Measurements from ENCODE around the gene AOX1.
"Not testable (repeated sequence)": the region's sequence is repeated elsewhere in the genome, so short reads cannot be mapped to it uniquely, and the experiment has no call there.

AOX1 gene

DNA sequence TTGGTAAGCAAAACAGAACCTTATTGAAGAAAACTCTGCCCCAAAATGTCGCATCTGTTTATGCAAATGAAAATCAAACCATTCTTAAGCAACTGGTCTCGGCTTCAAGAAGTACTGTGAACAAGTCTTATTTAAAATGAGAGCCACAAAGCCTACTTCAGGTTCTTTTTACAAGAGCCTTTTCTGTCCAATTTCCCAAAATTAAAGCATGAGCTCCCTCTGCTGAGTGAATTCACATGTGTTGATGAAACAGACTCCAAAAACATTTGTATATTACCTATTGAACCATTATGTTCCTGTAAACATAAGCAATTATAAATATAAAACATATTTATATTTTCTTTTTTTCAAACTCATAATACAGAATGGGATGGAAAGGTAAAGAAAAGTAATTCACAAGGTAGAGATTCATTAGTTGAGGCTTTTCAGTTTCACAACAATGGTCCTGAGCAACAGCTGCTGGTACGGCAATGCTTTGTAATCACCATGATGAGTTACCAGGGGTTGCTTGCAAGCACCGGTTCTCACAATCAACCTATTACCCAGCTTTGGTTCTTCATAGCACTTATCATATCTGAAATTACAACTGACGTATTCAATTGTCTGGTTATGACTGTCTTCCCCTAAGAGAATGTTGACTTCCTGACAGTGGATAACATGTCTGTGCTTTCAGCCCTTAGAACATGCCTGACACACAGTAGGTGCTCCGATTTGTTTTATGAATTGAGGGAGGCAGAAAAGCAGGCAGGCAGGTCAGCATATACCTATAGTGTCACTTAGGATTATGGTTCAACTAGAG is 117.5 kb downstream of the AOX1 start:
- no peak overlapping the region for H3K4me3 ChIP-seq (replicated peaks; ENCODE audit: low read depth, low read length)
- DNase-seq (ENCODE audit: low read depth) = peak; percentile 90
- TF ChIP-seq CTCF (IDR thresholded peaks at IDR 0.05; ENCODE audit: low read length, missing control alignments) = peak; percentile 59

DNA sequence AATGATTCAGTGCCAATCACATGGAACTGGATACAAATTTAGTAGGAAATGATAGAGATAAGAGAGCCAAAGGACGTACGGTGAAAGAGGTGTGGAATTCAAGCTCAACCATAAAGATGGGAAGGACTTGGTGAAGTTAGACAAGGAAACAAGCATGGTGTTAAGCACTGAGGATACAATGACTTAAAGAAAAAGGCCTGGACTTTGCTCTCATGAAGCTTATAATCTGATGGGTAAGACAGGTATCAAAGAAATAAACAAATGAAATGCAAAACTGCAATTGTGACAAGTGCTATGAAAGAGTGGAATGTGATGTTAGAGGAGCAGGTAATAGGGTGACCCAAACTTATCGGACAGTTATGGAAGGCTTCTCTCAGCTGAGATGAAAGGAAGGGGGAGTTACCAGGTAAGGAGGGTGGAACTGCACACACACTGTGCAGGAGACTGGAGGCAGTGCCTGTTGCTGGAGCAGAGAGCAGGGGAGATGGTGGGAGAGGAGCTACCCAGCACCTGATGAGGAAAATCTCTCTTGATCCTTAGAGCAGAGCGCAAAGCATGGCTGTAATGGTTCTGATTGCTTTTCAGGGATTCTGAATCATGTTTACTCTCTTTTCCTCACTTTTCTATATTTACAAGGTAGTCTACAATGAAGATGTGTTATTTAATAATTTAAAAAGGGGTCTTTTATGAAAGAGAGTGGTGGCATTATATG is 118.3 kb downstream of the AOX1 start:
- no peak overlapping the region for H3K4me3 ChIP-seq (replicated peaks; ENCODE audit: low read depth, low read length)
- no peak for DNase-seq (ENCODE audit: low read depth)
- TF ChIP-seq CTCF (IDR thresholded peaks at IDR 0.05; ENCODE audit: low read length, missing control alignments) = no peak

- DNase-seq (ENCODE audit: low read depth) = peak; percentile 40
- H3K4me3 ChIP-seq (replicated peaks; ENCODE audit: low read depth, low read length) = no peak overlapping the region
- TF ChIP-seq CTCF (IDR thresholded peaks at IDR 0.05; ENCODE audit: low read length, missing control alignments) = peak; percentile 48
These were observed 119.7 kb downstream of the AOX1 start for GRCh38 chr2:200705305-200706041.

- no peak for DNase-seq (ENCODE audit: low read depth)
- TF ChIP-seq CTCF (IDR thresholded peaks at IDR 0.05; ENCODE audit: low read length, missing control alignments) = no peak
- no peak overlapping the region for H3K4me3 ChIP-seq (replicated peaks; ENCODE audit: low read depth, low read length)
These were observed 123.1 kb downstream of the AOX1 start for GRCh38 chr2:200708943-200709342.

DNA sequence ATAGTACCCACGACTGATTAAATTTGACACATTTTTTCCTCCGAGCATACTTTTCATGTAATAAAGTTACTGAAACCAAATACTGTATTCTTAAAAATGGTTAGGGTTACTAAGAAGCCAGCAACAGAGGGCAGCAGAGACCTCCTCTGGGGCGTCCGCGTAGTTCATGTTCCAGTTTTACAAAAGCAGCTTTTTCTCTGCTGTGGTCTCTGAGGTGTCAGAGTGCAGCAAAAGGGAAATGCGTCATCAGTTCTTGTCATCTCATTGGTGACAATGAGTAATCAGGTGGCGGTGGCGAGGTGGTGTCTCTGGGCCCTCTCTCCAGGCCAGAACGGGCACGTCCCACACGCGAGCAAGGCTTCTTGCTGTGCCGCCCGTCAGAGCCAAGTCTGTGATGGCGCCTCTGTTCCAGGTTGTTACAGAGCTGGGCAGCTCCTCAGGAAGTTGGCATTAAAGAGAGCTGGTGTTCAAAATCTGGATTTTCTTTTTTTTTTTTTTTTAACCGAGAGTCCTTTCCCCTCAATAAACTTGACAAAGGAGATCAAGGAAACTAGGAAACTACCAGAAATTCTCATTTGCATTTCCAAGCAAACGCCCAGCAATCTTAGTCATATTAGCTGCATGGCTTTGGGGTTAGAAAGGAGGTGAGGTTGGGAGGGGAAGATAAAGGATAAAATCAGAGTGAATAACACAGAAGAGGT is 127.3 kb downstream of the AOX1 start:
- peak; percentile 88 for TF ChIP-seq CTCF (IDR thresholded peaks at IDR 0.05; ENCODE audit: low read length, missing control alignments)
- peak overlapping the region; percentile 53 for H3K4me3 ChIP-seq (replicated peaks; ENCODE audit: low read depth, low read length)
- DNase-seq (ENCODE audit: low read depth) = peak; percentile 94

DNA sequence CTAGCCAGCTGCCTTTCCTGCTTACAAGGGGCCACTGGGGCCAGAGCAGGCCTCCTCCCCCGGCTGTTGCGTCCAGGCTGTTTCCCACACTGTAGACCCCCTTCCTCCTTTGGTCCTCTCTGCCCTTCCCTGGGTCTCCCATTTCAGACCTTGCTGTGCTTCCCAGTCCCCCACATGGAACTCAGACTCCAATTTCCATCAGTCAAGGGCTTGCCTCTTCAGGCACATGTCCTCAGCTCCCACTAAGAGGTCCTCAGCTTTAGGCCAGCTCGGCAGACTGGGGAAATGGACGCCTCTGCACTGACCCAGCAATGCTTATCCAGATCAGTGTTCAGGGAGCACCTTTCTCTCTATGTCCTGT is 127.9 kb downstream of the AOX1 start:
- TF ChIP-seq CTCF (IDR thresholded peaks at IDR 0.05; ENCODE audit: low read length, missing control alignments) = no peak
- H3K4me3 ChIP-seq (replicated peaks; ENCODE audit: low read depth, low read length) = no peak overlapping the region
- no peak for DNase-seq (ENCODE audit: low read depth)

DNA sequence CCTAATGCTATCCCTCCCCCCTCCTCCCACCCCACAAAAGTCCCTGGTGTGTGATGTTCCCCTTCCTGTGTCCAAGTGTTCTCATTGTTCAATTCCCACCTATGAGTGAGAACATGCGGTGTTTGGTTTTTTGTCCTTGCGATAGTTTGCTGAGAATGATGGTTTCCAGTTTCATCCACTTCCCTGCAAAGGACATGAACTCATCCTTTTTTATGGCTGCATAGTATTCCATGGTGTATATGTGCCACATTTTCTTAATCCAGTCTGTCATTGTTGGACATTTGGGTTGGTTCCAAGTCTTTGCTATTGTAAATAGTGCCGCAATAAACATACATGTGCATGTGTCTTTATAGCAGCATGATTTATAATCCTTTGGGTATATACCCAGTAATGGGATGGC is 129.2 kb downstream of the AOX1 start:
- DNase-seq (ENCODE audit: low read depth); H3K4me3 ChIP-seq (replicated peaks; ENCODE audit: low read depth, low read length): not testable (repeated sequence)

Measured in fibroblast of pulmonary artery (primary cell).